22Rv1 (cell line): ENCODE measurements around the gene PLXNA4.
A peak's percentile ranks its signal among the peaks of the same experiment; 100 is the strongest.

Experiments
- H3K27ac ChIP-seq: fragments of 450-650 bp; 2 replicates; pipeline ENCODE4 v1.5.1; 2017
- ZFX ChIP-seq: fragments of 450-650 bp; IDR thresholded peaks from 2 replicates; pipeline ENCODE4 v1.6.1; 2017; ENCODE audit warnings: antibody characterized with exemption, borderline replicate concordance
- TF ChIP-seq, protein P1 (sequence below): fragments of 450-650 bp; IDR thresholded peaks from 2 replicates; pipeline ENCODE4 v1.5.1; 2017; ENCODE audit warnings: mild to moderate bottlenecking

PLXNA4 gene

DNA sequence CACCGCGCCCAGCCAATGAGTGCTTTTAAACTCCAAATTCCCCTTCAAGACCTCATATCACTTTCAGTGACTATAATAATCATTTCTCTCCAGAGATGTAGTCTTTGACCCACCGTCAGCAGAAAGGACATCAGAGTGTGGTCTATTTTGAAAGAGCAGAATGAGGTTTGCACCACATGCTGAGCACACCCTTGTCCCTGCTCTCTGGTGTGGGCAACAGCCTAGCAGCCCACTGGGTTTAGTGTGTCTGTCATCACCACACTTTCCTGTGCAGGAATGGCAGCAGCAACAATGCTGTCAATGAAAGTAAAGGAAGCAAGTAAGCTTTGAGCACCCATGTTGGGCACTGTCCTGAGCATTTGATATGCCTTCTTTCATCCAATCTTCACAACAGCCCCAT is 122.4 kb downstream of the PLXNA4 start:
- no peak overlapping the region for H3K27ac ChIP-seq

DNA sequence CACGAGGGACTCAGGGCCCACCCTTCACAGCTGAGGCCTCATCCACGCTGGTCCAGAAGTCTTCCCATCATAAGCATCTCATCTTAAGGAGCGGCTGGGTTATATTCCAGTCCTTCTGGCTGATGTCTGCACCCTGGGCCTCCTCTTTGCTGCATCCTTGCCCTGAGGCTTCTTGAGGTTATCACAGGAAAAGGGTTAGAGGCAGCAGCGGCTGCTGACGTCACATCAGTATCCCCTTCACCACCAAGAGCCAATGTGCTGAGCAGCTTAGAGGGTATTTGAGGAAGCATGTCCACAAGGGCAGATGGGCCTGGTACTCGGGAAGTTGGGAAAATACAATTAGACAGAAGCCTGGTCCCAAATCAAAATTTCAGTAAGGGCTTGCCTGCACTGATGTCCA is 125.1 kb downstream of the PLXNA4 start:
- TF ChIP-seq, protein P1, sequence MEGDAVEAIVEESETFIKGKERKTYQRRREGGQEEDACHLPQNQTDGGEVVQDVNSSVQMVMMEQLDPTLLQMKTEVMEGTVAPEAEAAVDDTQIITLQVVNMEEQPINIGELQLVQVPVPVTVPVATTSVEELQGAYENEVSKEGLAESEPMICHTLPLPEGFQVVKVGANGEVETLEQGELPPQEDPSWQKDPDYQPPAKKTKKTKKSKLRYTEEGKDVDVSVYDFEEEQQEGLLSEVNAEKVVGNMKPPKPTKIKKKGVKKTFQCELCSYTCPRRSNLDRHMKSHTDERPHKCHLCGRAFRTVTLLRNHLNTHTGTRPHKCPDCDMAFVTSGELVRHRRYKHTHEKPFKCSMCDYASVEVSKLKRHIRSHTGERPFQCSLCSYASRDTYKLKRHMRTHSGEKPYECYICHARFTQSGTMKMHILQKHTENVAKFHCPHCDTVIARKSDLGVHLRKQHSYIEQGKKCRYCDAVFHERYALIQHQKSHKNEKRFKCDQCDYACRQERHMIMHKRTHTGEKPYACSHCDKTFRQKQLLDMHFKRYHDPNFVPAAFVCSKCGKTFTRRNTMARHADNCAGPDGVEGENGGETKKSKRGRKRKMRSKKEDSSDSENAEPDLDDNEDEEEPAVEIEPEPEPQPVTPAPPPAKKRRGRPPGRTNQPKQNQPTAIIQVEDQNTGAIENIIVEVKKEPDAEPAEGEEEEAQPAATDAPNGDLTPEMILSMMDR, result no peak

More for the DNA sequence above, 122.4 kb downstream of the PLXNA4 start:
- no peak for TF ChIP-seq ZFX
- TF ChIP-seq, protein P1, result no peak

DNA sequence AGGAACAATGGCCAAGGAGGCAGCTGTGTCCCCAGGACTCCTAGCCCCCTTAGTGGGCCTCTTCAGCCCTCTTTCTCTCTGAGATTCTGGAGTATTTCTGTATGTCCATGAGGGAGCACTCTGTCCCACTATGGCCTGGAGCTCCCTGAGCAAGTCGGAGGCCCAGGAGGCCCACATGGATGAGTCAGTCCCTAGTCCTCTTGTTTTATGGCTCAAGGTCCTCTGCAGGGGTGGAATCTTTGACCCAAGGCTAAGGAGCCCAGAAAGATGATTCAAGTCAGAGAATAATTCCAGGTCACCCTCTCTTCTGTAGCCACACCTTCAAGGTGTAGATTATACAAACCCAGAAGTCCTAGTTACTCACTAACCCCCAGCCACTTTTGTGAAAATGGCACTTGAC is 125.6 kb downstream of the PLXNA4 start:
- no peak overlapping the region for H3K27ac ChIP-seq
- TF ChIP-seq, protein P1, result no peak
- no peak for TF ChIP-seq ZFX

More for the DNA sequence above, 125.1 kb downstream of the PLXNA4 start:
- no peak overlapping the region for H3K27ac ChIP-seq

DNA sequence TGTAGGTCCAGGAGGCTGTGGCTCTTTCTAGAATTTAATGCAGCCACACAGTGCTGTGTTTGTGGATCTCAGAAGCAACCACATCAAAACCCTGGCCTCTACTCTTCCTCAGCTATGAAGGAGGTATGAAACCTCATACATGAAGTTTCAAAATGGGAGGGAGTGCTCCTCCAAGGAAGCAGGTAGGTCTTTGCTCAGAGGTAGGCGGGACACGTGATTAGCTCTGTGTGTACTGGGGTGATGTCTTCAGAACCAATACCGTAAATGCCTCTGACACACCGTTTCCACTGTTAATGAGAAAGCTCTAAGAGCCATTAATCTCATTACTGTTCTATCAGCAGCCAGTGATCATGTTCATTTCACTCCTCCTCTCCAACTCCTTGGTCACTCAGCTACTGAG is 126.1 kb downstream of the PLXNA4 start:
- TF ChIP-seq, protein P1, result no peak
- TF ChIP-seq ZFX, result no peak
- H3K27ac ChIP-seq, result no peak overlapping the region

DNA sequence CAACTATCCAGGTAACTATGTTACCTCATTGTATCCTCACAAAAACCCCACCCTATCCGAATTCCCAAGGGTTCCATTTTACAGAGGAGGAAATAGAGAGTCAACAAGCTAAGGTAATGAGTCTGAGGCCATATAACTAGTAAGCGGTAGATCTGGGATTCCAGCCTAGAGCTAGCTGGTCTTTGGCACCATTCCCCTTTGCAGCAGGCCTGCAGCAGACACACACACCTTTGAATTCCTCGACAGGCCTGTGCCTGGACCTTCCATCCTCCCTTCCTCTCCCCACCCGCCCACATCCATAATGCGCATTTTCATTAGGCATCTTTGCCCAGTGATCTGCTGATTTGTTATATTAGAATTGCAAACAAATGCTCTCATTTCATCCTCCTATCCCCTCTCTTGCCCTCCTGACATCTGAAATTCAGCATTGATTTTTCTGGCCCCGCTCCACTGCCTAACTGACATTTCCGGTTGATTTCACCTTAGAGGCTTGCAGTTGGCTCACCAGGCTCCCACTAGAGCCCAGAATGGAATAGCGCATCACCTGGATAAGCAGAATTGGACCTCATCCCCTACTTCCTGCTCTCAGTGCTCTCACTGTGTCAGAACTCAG is 129.5 kb downstream of the PLXNA4 start:
- TF ChIP-seq, protein P1, result no peak
- no peak for TF ChIP-seq ZFX
- no peak overlapping the region for H3K27ac ChIP-seq

DNA sequence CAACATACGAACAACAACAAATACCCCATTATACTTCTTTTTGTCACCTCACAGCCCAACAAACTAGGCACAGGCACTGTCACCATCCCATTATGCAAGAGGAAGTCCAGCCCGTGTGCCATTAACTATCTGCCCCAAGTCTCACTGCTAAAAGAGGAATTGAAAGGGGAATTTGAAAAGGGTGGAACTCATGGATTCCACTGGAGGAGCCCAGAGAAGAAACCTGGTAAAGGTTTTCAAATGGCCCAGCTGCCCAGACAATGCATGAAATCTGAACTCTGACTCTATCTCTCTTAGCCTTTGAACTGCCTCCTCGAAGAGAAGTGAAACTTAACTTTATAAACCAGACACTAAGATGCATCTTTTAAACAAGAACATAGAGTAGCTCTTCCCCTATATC is 130.0 kb downstream of the PLXNA4 start:
- TF ChIP-seq ZFX, result no peak
- TF ChIP-seq, protein P1, result no peak
- H3K27ac ChIP-seq, result no peak overlapping the region

DNA sequence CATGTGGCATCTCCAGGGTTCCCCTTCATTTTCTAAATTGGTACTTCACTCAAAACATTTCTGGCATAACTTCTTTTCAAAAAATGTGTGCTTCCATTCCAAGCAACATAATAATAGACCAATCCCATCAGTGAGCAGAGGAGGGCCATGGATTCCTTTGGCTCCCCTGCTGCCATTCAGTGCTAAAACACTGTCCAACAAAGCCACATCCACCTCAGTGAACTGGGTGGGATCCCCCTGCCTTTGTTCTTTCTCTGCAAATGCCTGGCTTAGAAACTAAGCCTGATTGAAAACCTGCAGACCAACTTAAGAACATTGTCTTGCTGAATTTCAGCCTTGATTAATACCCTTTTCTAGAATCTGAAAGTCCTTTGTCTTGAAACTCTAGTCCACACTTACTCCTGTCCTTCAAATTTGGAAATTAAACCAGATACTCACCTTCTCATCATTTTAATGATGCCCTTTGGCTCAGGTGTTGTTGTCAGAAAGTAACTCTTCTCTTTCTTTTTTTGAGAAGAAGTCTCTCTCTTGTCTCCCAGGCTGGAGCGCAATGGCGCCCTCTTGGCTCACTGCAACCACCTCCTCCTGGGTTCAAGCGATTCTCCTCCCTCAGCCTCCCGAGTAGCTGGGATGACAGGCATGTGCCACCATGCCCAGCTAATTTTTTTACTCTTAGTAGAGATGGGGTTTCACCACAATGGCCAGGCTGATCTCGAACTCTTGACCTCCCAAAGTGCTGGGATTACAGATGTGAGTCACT is 132.3 kb downstream of the PLXNA4 start:
- no peak overlapping the region for H3K27ac ChIP-seq
- no peak for TF ChIP-seq ZFX
- TF ChIP-seq, protein P1, result peak; percentile 27; the same call in 1 of the 2 replicates
